ENCODE data around the gene PDE4D.

PDE4D gene

DNA sequence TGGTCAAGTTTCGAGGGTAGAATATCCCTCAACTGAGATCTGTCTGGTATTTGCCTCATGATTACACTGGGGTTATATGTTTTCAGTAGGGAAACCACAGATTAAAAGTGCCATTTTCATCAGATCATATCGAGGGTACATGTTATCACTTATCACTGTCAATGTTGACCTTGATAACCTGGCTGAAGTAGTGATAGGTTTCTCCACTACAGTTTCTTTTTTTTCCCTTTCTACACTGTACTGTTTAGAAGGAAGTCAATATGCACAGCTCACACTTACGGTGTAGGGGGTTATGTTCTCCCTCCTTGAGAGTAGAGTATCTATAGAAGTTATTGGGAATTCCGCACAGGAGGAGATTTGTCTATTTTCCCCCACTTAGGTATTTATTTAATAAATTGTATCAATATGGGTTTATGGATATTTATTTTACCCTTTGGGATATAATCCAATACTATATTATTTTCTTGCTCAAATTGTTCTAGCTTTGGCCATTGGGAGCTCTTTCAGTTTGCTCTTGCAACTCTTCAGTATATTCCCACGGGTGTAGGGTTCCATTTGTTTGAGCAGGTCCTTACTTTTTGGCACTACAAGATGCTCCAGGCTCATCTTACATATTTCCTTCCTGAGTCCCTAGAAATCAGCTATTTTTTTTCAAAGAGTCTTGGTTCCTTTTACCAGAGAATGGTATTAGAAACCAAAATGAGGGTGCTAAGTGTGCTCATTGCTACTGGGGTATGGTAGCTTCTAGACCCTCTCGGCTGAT, 866.2 kb downstream of the PDE4D start:
- H3K4me3 ChIP-seq (ENCODE audit: low read depth in 1 of 2, low read length in 2 of 2): no peak overlapping the region
- H3K4me1 ChIP-seq (ENCODE audit: control insufficient read depth in 1 of 2, insufficient read depth in 2 of 2, low read length in 2 of 2): peaks cover 0 to 2% of the 10 kb centered on the region in 2 donors
- H3K36me3 ChIP-seq (ENCODE audit: control insufficient read depth in 1 of 2, insufficient read depth in 2 of 2, low read length in 2 of 2): peaks cover 0 to 3% of the 10 kb centered on the region in 2 donors
- no peaks in the 10 kb centered on the region for H3K27me3 ChIP-seq (ENCODE audit: low read depth, low read length)
- no peaks in the 10 kb centered on the region for H3K9me3 ChIP-seq (ENCODE audit: control insufficient read depth in 1 of 2, low read length in 2 of 2)
- H3K27ac ChIP-seq (ENCODE audit: low read length): no peak overlapping the region

DNA sequence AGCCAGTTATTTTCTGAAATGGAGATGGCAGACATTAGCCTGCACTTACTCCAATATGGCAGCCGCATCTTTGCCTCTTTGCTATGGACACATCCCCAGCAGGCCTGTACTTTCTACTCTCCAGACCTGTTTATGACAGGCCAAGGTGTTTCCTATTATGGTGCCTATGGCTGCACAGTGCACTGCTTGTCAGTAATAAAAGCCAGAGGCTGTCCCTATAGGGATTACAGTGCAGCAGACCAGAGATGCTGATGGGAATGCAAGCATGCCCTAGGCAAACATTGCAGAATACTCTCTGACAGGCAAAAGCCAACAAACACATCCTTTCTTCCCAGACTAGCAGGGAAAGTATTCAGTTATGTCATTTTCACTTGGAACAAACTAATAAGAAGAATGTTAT, 867.8 kb downstream of the PDE4D start:
- H3K4me3 ChIP-seq (ENCODE audit: low read depth in 1 of 2, low read length in 2 of 2): no peak overlapping the region
- H3K4me1 ChIP-seq (ENCODE audit: control insufficient read depth in 1 of 2, insufficient read depth in 2 of 2, low read length in 2 of 2): peaks cover 0 to 10% of the 10 kb centered on the region in 2 donors
- peak overlapping the region; percentile 55 for H3K27ac ChIP-seq (ENCODE audit: low read length)
- H3K9me3 ChIP-seq (ENCODE audit: control insufficient read depth in 1 of 2, low read length in 2 of 2): no peaks in the 10 kb centered on the region
- H3K27me3 ChIP-seq (ENCODE audit: low read depth, low read length): no peaks in the 10 kb centered on the region
- peaks cover 0 to 3% of the 10 kb centered on the region in 2 donors for H3K36me3 ChIP-seq (ENCODE audit: control insufficient read depth in 1 of 2, insufficient read depth in 2 of 2, low read length in 2 of 2)

GRCh38 chr5:59021837-59022514, 871.5 kb downstream of the PDE4D start:
- Histone ChIP-seq H3K4me1 (ENCODE audit: control insufficient read depth in 1 of 2, insufficient read depth in 2 of 2, low read length in 2 of 2) (peaks cover 0 to 14% of the 10 kb centered on the region in 2 donors), H3K36me3 (ENCODE audit: control insufficient read depth in 1 of 2, insufficient read depth in 2 of 2, low read length in 2 of 2) (peaks cover 0 to 3% of the 10 kb centered on the region in 2 donors), H3K27ac (ENCODE audit: low read length) (no peak overlapping the region), H3K4me3 (ENCODE audit: low read depth in 1 of 2, low read length in 2 of 2) (no peak overlapping the region), H3K27me3 (ENCODE audit: low read depth, low read length) (no peaks in the 10 kb centered on the region), H3K9me3 (ENCODE audit: control insufficient read depth in 1 of 2, low read length in 2 of 2) (no peaks in the 10 kb centered on the region)

DNA sequence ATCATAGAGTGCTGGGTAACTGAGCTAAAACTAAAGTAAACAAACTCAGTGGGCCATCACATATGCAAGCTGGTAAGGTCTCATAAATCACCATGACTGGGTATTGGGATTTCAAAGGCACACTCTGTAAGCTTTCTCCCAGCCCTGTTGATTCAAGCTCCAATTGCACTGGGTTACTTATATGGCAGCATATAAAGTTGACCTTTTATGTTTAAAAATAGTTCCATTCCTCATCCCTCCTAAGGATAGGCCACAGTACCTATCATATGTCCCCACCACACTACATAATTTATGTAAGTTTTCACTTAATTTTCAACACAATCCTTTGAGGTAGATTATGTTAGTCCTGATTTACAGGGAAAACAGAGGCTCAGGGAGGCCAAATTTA, 872.2 kb downstream of the PDE4D start:
- Histone ChIP-seq H3K4me3 (ENCODE audit: low read depth in 1 of 2, low read length in 2 of 2) (no peak overlapping the region), H3K27me3 (ENCODE audit: low read depth, low read length) (no peaks in the 10 kb centered on the region), H3K36me3 (ENCODE audit: control insufficient read depth in 1 of 2, insufficient read depth in 2 of 2, low read length in 2 of 2) (peaks cover 0 to 7% of the 10 kb centered on the region in 2 donors), H3K27ac (ENCODE audit: low read length) (peak overlapping the region; percentile 43), H3K9me3 (ENCODE audit: control insufficient read depth in 1 of 2, low read length in 2 of 2) (no peaks in the 10 kb centered on the region), H3K4me1 (ENCODE audit: control insufficient read depth in 1 of 2, insufficient read depth in 2 of 2, low read length in 2 of 2) (peaks cover 0 to 14% of the 10 kb centered on the region in 2 donors)

GRCh38 chr5:59020611-59021285, 872.8 kb downstream of the PDE4D start:
- Histone ChIP-seq H3K27me3 (ENCODE audit: low read depth, low read length) (no peaks in the 10 kb centered on the region), H3K9me3 (ENCODE audit: control insufficient read depth in 1 of 2, low read length in 2 of 2) (no peaks in the 10 kb centered on the region), H3K4me1 (ENCODE audit: control insufficient read depth in 1 of 2, insufficient read depth in 2 of 2, low read length in 2 of 2) (peaks cover 0 to 14% of the 10 kb centered on the region in 2 donors), H3K27ac (ENCODE audit: low read length) (peak overlapping the region; percentile 43), H3K4me3 (ENCODE audit: low read depth in 1 of 2, low read length in 2 of 2) (no peak overlapping the region), H3K36me3 (ENCODE audit: control insufficient read depth in 1 of 2, insufficient read depth in 2 of 2, low read length in 2 of 2) (peaks cover 0 to 7% of the 10 kb centered on the region in 2 donors)

GRCh38 chr5:59019078-59019477, 874.4 kb downstream of the PDE4D start:
- Histone ChIP-seq H3K36me3 (ENCODE audit: control insufficient read depth in 1 of 2, insufficient read depth in 2 of 2, low read length in 2 of 2) (peaks cover 0 to 7% of the 10 kb centered on the region in 2 donors), H3K4me1 (ENCODE audit: control insufficient read depth in 1 of 2, insufficient read depth in 2 of 2, low read length in 2 of 2) (peaks cover 0 to 14% of the 10 kb centered on the region in 2 donors), H3K27me3 (ENCODE audit: low read depth, low read length) (no peaks in the 10 kb centered on the region), H3K27ac (ENCODE audit: low read length) (no peak overlapping the region), H3K9me3 (ENCODE audit: control insufficient read depth in 1 of 2, low read length in 2 of 2) (no peaks in the 10 kb centered on the region), H3K4me3 (ENCODE audit: low read depth in 1 of 2, low read length in 2 of 2) (no peak overlapping the region)

DNA sequence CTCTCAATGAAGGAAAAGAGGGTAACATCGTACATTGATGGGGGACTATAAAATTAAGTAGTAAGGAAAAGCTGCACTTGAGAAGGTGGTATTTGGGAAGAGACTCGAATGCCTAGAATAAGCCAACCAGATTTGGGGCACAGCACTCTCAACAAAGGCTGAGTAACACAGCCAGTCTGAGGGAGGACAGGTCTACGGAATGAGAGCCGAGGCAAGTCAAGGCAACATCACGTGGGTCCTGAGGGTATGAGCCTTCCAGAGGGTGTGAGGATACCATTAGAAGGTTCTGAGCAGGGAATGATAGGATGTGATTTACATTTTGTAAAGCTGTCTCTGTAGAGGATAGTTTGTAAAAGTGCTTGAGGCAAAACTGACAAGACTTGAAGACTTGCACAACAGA, 876.6 kb downstream of the PDE4D start:
- H3K27me3 ChIP-seq (ENCODE audit: low read depth, low read length): no peaks in the 10 kb centered on the region
- no peaks in the 10 kb centered on the region for H3K9me3 ChIP-seq (ENCODE audit: control insufficient read depth in 1 of 2, low read length in 2 of 2)

DNA sequence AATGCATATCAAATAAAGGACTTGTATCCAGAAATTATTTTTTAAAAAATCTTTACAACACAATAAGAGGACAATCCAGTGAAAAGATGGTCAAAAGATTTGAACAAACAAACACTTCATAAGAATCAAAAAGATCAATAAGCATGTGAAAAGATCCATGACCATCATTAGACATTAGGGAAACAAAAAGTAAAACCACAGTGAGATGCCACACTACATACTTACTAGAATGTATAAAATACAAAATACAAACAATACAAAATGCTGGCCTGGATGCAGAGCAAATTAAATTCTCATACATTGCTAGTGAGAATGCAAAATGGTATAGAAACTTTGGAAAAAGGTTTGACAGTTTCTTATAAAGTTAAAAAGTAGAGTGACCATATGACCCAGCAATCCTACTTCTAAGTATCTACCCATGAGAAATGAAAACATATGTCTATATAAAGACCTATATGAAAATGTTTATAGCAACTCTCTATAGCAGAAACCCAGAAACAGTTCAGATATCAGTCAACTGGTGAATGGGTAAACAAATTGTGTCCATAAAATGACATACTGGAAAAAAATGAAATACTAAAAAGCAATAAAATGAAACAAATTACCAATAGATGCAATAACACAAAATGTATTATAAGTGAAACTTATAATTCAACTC, 884.6 kb downstream of the PDE4D start:
- Histone ChIP-seq H3K27ac (ENCODE audit: low read length) (no peak overlapping the region), H3K27me3 (ENCODE audit: low read depth, low read length) (no peaks in the 10 kb centered on the region), H3K9me3 (ENCODE audit: control insufficient read depth in 1 of 2, low read length in 2 of 2) (no peaks in the 10 kb centered on the region), H3K36me3 (ENCODE audit: control insufficient read depth in 1 of 2, insufficient read depth in 2 of 2, low read length in 2 of 2) (no peaks in the 10 kb centered on the region), H3K4me1 (ENCODE audit: control insufficient read depth in 1 of 2, insufficient read depth in 2 of 2, low read length in 2 of 2) (peaks cover 0 to 13% of the 10 kb centered on the region in 2 donors), H3K4me3 (ENCODE audit: low read depth in 1 of 2, low read length in 2 of 2) (no peak overlapping the region)

More for the DNA sequence above, 876.6 kb downstream of the PDE4D start:
- Histone ChIP-seq H3K4me3 (ENCODE audit: low read depth in 1 of 2, low read length in 2 of 2) (no peak overlapping the region), H3K4me1 (ENCODE audit: control insufficient read depth in 1 of 2, insufficient read depth in 2 of 2, low read length in 2 of 2) (peaks cover 0 to 10% of the 10 kb centered on the region in 2 donors), H3K36me3 (ENCODE audit: control insufficient read depth in 1 of 2, insufficient read depth in 2 of 2, low read length in 2 of 2) (peaks cover 0 to 7% of the 10 kb centered on the region in 2 donors), H3K27ac (ENCODE audit: low read length) (no peak overlapping the region)

GRCh38 chr5:59007460-59008063, 886.0 kb downstream of the PDE4D start:
- Histone ChIP-seq H3K9me3 (ENCODE audit: control insufficient read depth in 1 of 2, low read length in 2 of 2) (no peaks in the 10 kb centered on the region), H3K4me3 (ENCODE audit: low read depth in 1 of 2, low read length in 2 of 2) (no peak overlapping the region), H3K27ac (ENCODE audit: low read length) (no peak overlapping the region), H3K36me3 (ENCODE audit: control insufficient read depth in 1 of 2, insufficient read depth in 2 of 2, low read length in 2 of 2) (no peaks in the 10 kb centered on the region), H3K4me1 (ENCODE audit: control insufficient read depth in 1 of 2, insufficient read depth in 2 of 2, low read length in 2 of 2) (peaks cover 0 to 19% of the 10 kb centered on the region in 2 donors), H3K27me3 (ENCODE audit: low read depth, low read length) (no peaks in the 10 kb centered on the region)

DNA sequence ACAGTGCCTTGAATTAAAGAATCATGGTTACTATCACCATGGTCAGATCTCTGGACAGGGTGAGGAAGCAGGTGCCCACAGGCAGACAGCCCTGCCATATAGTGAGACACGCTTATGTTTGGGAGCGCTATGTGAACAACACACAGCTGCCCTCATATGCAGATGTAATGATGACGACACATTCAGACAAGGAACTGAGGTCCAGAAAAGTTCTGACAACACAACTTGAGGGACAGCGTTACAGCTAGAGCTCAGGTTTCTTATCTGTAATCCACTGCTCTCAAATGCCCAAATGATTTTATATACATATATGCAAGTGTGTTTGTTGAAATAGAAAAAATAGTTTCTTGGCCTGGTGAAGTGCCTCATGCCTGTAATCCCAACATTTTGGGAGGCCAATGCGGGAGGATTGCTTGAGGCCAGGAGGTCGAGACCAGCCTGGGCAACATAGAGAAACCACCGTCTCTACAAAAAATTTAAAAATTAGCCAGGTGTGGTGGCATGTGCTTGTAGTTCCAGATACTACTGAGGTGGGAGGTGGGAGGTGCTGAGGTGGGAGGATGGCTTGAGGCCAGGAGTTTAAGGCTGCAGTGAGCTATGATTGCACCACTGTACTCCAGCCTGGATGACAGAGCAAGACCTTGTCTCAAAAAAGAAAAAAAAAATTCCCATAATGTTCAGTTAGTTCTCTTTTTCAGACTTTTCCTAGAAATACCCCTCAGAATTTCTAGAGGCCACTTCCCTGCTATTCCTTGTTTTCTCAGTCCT, 887.4 kb downstream of the PDE4D start:
- Histone ChIP-seq H3K27me3 (ENCODE audit: low read depth, low read length) (no peaks in the 10 kb centered on the region), H3K4me3 (ENCODE audit: low read depth in 1 of 2, low read length in 2 of 2) (no peak overlapping the region), H3K36me3 (ENCODE audit: control insufficient read depth in 1 of 2, insufficient read depth in 2 of 2, low read length in 2 of 2) (no peaks in the 10 kb centered on the region), H3K27ac (ENCODE audit: low read length) (no peak overlapping the region), H3K9me3 (ENCODE audit: control insufficient read depth in 1 of 2, low read length in 2 of 2) (no peaks in the 10 kb centered on the region), H3K4me1 (ENCODE audit: control insufficient read depth in 1 of 2, insufficient read depth in 2 of 2, low read length in 2 of 2) (peaks cover 5 to 32% of the 10 kb centered on the region in 2 donors)
